Thyroid gland (tissue), 4 donors: ENCODE results near the gene AURKAIP1. TPM values are rescaled to one million over a fixed set of nuclear protein-coding genes. Genes with fewer than 3 reads are reported as not detected.
A peak's percentile ranks its signal among the peaks of the same experiment; 100 is the strongest.

Experiments
- DNase-seq, 2 donors: peaks; one replicate each; pipeline ENCODE4 v3.0.0-alpha.2; 2019
- H3K27ac ChIP-seq, 3 donors: fragments of 200-600 bp; sonication (generic); 1 replicate in 2 of 3; 2 replicates in 1 of 3; pipeline ENCODE4 v1.5.1; 2016 to 2019; ENCODE audit warnings: mild to moderate bottlenecking in 1 of 3, moderate library complexity in 1 of 3
- H3K27me3 ChIP-seq: fragments of 200-600 bp; sonication (generic); one replicate; pipeline ENCODE4 v1.5.1; 2019
- H3K36me3 ChIP-seq, 2 donors: fragments of 200-600 bp; sonication (generic); one replicate each; pipeline ENCODE4 v1.5.1; 2016 to 2019
- H3K4me1 ChIP-seq, 2 donors: fragments of 200-600 bp; sonication (generic); one replicate each; pipeline ENCODE4 v1.5.1; 2017 to 2019
- H3K4me3 ChIP-seq, 3 donors: fragments of 200-600 bp; sonication (generic); replicated peaks in 1 of 3; 1 replicate in 2 of 3; 2 replicates in 1 of 3; pipeline ENCODE4 v1.5.1; 2016; ENCODE audit warnings: mild to moderate bottlenecking in 1 of 3
- H3K9me3 ChIP-seq: fragments of 200-600 bp; sonication (generic); one replicate; pipeline ENCODE4 v1.5.1; 2017
- CTCF ChIP-seq, 6 experiments: fragments of 200-600 bp in 3 of 6; fragments of 450-650 bp in 3 of 6; sonication (generic) in 3 of 6; IDR thresholded peaks; one replicate each; pipeline ENCODE4 v1.5.1; 2016 to 2019; ENCODE audit warnings: antibody characterized with exemption in 6 of 6, mild to moderate bottlenecking in 2 of 6, inconsistent platforms in 1 of 6, moderate library complexity in 1 of 6
- POLR2A ChIP-seq, 2 donors: fragments of 450-650 bp; IDR thresholded peaks; one replicate each; pipeline ENCODE4 v1.6.1; 2017; ENCODE audit warnings: antibody characterized with exemption in 2 of 2, mild to moderate bottlenecking in 2 of 2, moderate library complexity in 1 of 2
- WGBS, 2 donors: methylation state at CpG; one replicate each; pipeline ENCODE4 v1.1.5; 2017; 5-methylcytosine and 5-hydroxymethylcytosine counted together
- intact Hi-C: fragments of 100-400 bp; cut with DNase I; formaldehyde crosslinking; loops from one replicate; pipeline ENCODE4 v1.15.1; 2023
- total RNA-seq, 4 donors: library from RNA; depleted of rRNA; stranded (reverse); fragments of >200 nt; gene quantifications; one replicate each; pipeline ENCODE4 v1.2.3, GENCODE V29; 2016

AURKAIP1 gene
- total RNA-seq, 4 donors from 2014 or later = 73.8 to 198 (median 105) TPM

GRCh38 chr1:1421907-1422464 lies 47.0 kb upstream of the AURKAIP1 start:
- peaks cover 0 to 6% of the 10 kb centered on the region in 2 donors for H3K4me1 ChIP-seq
- H3K36me3 ChIP-seq = no peaks in the 10 kb centered on the region
- intact Hi-C loops = no loop called here
- WGBS, 2 donors = 83 to 84% methylated on average over 7 of the region's 7 CpGs
- no peak for TF ChIP-seq POLR2A (IDR thresholded peaks at IDR 0.05)
- TF ChIP-seq CTCF (IDR thresholded peaks at IDR 0.05) = no peak
- H3K27ac ChIP-seq = no peak overlapping the region
- H3K9me3 ChIP-seq = no peaks in the 10 kb centered on the region
- no peak for DNase-seq
- no peak overlapping the region for H3K4me3 ChIP-seq
- H3K27me3 ChIP-seq = no peaks in the 10 kb centered on the region

- WGBS, 2 donors = 71 to 78% methylated on average over 14 to 15 of the region's 18 CpGs
- H3K4me3 ChIP-seq = no peak within 1 kb of the TSS
- H3K27me3 ChIP-seq = no peaks in the 10 kb centered on the region
- H3K36me3 ChIP-seq = no peaks in the 10 kb centered on the region
- intact Hi-C loops = no loop called here
- no peak for DNase-seq
- peaks cover 0 to 6% of the 10 kb centered on the region in 2 donors for H3K4me1 ChIP-seq
- no peak within 1 kb of the TSS for H3K27ac ChIP-seq
- TF ChIP-seq POLR2A (IDR thresholded peaks at IDR 0.05) (no peak), CTCF (IDR thresholded peaks at IDR 0.05) (no peak)
- no peaks in the 10 kb centered on the region for H3K9me3 ChIP-seq
Observed at GRCh38 chr1:1421147-1421906, 46.3 kb upstream of the AURKAIP1 start, which contains the start of gene ANKRD65. TSS of gene ANKRD65 (minus strand) at chr1:1421276. CDS start at chr1:1421005, 271 bp downstream.

GRCh38 chr1:1420654-1421141 lies 45.7 kb upstream of the AURKAIP1 start:
- no peak overlapping the region for H3K4me3 ChIP-seq
- H3K36me3 ChIP-seq = no peaks in the 10 kb centered on the region
- no peak overlapping the region for H3K27ac ChIP-seq
- intact Hi-C loops = no loop called here
- TF ChIP-seq POLR2A (IDR thresholded peaks at IDR 0.05) = no peak
- no peak for TF ChIP-seq CTCF (IDR thresholded peaks at IDR 0.05)
- H3K27me3 ChIP-seq = no peaks in the 10 kb centered on the region
- no peak for DNase-seq
- 66% methylated on average over 7 of the region's 12 CpGs; no CpG with 5 or more reads in 1 of the 2 donors for WGBS, 2 donors
- no peaks in the 10 kb centered on the region for H3K9me3 ChIP-seq
- H3K4me1 ChIP-seq = peaks cover 0 to 6% of the 10 kb centered on the region in 2 donors

GRCh38 chr1:1419813-1420653 lies 45.0 kb upstream of the AURKAIP1 start:
- DNase-seq = peak in 1 of 2 donors; percentile 17
- intact Hi-C loops = no loop called here
- TF ChIP-seq POLR2A (IDR thresholded peaks at IDR 0.05) = no peak
- peak in 1 of 6 experiments; percentile 26 for TF ChIP-seq CTCF (IDR thresholded peaks at IDR 0.05)
- peak overlapping the region in 1 of 3 donors; percentile 38 for H3K27ac ChIP-seq
- H3K27me3 ChIP-seq = no peaks in the 10 kb centered on the region
- no peak overlapping the region for H3K4me3 ChIP-seq
- peaks cover 0 to 6% of the 10 kb centered on the region in 2 donors for H3K4me1 ChIP-seq
- H3K9me3 ChIP-seq = no peaks in the 10 kb centered on the region
- 34% methylated on average over 13 of the region's 112 CpGs; no CpG with 5 or more reads in 1 of the 2 donors for WGBS, 2 donors
- H3K36me3 ChIP-seq = no peaks in the 10 kb centered on the region
